Vagina (tissue), 2 donors: ENCODE results near the gene EXD2.

Experiments used
- CTCF ChIP-seq, 3 experiments: fragments of 450-650 bp in 2 of 3; fragments of 200-600 bp in 1 of 3; sonication (generic) in 1 of 3; IDR thresholded peaks; one replicate each; pipeline ENCODE4 v1.5.1; 2017 to 2019; ENCODE audit warnings: antibody characterized with exemption in 3 of 3, mild to moderate bottlenecking in 2 of 3, moderate library complexity in 2 of 3
- POLR2A ChIP-seq, 2 donors: fragments of 450-650 bp; IDR thresholded peaks; one replicate each; pipeline ENCODE4 v1.6.1; 2017; ENCODE audit warnings: antibody characterized with exemption in 2 of 2, mild to moderate bottlenecking in 2 of 2, moderate library complexity in 2 of 2
- POLR2AphosphoS5 ChIP-seq, 2 donors: sonication (generic); formaldehyde crosslinking; IDR thresholded peaks; one replicate each; pipeline ENCODE4 v1.9.0; 2017; ENCODE audit warnings: antibody characterized with exemption in 2 of 2, mild to moderate bottlenecking in 2 of 2, low read depth in 1 of 2; ENCODE audit not compliant: insufficient read depth in 1 of 2

- TF ChIP-seq CTCF (IDR thresholded peaks at IDR 0.05) (no peak), POLR2AphosphoS5 (IDR thresholded peaks at IDR 0.05; ENCODE audit: insufficient read depth in 1 of 2, low read depth in 1 of 2) (no peak), POLR2A (IDR thresholded peaks at IDR 0.05) (no peak)
Measured at GRCh38 chr14:69262516-69262915, 71.2 kb downstream of the EXD2 start.
